ENCODE results near the gene PCP4L1. TPM values are rescaled to one million over a fixed set of nuclear protein-coding genes. Genes with fewer than 3 reads are reported as not detected.

PCP4L1 gene
- 0.23 to 0.35 TPM in 2 of 3 replicates, not detected in the other for total RNA-seq
- long read RNA-seq = 0 reads

GRCh38 chr1:161258439-161259344, at the start of gene PCP4L1:
PCP4L1 (plus strand) TSS chr1:161258745; CDS start chr1:161258975, 230 bp downstream.
- DNase-seq (ENCODE audit: low spot score) = no peak
- H3K27me3 Mint-ChIP-seq (ENCODE audit: low read depth) = peaks cover 45% of the 10 kb centered on the region
- H3K4me1 Mint-ChIP-seq (ENCODE audit: low read depth) = peaks cover 29% of the 10 kb centered on the region
- H3K36me3 Mint-ChIP-seq (ENCODE audit: low read depth) = peaks cover 16% of the 10 kb centered on the region
- no peak within 1 kb of the TSS for H3K27ac Mint-ChIP-seq (ENCODE audit: unreplicated experiment)
- peak within 1 kb of the TSS; percentile 52 for H3K4me3 Mint-ChIP-seq (ENCODE audit: unreplicated experiment)
- H3K9me3 Mint-ChIP-seq (ENCODE audit: low read depth) = peaks cover 25% of the 10 kb centered on the region
- TF ChIP-seq, protein P1, sequence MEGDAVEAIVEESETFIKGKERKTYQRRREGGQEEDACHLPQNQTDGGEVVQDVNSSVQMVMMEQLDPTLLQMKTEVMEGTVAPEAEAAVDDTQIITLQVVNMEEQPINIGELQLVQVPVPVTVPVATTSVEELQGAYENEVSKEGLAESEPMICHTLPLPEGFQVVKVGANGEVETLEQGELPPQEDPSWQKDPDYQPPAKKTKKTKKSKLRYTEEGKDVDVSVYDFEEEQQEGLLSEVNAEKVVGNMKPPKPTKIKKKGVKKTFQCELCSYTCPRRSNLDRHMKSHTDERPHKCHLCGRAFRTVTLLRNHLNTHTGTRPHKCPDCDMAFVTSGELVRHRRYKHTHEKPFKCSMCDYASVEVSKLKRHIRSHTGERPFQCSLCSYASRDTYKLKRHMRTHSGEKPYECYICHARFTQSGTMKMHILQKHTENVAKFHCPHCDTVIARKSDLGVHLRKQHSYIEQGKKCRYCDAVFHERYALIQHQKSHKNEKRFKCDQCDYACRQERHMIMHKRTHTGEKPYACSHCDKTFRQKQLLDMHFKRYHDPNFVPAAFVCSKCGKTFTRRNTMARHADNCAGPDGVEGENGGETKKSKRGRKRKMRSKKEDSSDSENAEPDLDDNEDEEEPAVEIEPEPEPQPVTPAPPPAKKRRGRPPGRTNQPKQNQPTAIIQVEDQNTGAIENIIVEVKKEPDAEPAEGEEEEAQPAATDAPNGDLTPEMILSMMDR (IDR thresholded peaks at IDR 0.05) = peak; percentile 7

- H3K9me3 Mint-ChIP-seq (ENCODE audit: low read depth) = no peaks in the 10 kb centered on the region
- no peaks in the 10 kb centered on the region for H3K27me3 Mint-ChIP-seq (ENCODE audit: low read depth)
- H3K36me3 Mint-ChIP-seq (ENCODE audit: low read depth) = peaks cover 41% of the 10 kb centered on the region
- H3K4me3 Mint-ChIP-seq (ENCODE audit: unreplicated experiment) = no peak overlapping the region
- peaks cover 10% of the 10 kb centered on the region for H3K4me1 Mint-ChIP-seq (ENCODE audit: low read depth)
- TF ChIP-seq, protein P1 (IDR thresholded peaks at IDR 0.05) = peak; percentile 93
- no peak overlapping the region for H3K27ac Mint-ChIP-seq (ENCODE audit: unreplicated experiment)
- DNase-seq (ENCODE audit: low spot score) = no peak
Observed at GRCh38 chr1:161209790-161210409, 48.6 kb upstream of the PCP4L1 start.

- Mint-ChIP-seq H3K27ac (ENCODE audit: unreplicated experiment) (no peak overlapping the region), H3K36me3 (ENCODE audit: low read depth) (peaks cover 35% of the 10 kb centered on the region), H3K27me3 (ENCODE audit: low read depth) (no peaks in the 10 kb centered on the region), H3K4me1 (ENCODE audit: low read depth) (peaks cover 10% of the 10 kb centered on the region), H3K9me3 (ENCODE audit: low read depth) (no peaks in the 10 kb centered on the region), H3K4me3 (ENCODE audit: unreplicated experiment) (no peak overlapping the region)
- TF ChIP-seq, protein P1 (IDR thresholded peaks at IDR 0.05) = no peak
- DNase-seq (ENCODE audit: low spot score) = no peak
Observed at GRCh38 chr1:161214369-161214768, 44.2 kb upstream of the PCP4L1 start.

DNA sequence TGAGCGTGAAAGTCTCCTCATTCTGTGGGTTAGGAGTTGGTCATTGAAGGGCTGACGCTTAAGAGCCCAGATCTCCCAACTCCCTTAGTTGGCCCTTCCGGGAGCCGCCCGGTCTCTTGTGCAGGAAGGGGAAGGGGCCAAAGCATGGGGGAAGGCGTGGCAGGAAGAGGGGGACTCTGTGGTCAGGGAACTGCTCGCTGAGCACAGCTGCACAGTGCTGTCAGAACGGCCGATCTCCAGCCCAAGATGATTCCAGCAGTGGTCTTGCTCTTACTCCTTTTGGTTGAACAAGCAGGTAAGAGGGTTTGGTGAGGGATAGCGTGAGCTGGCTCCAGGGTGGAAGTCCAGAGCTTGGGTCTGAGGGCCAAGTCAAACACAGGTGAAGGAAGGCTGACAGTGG, 43.5 kb upstream of the PCP4L1 start, which contains the start of gene FCER1G:
TSS of gene FCER1G (plus strand) at position 220 of the 400 bp plus-strand sequence. CDS start at position 247, 27 bp downstream.
- no peak for DNase-seq (ENCODE audit: low spot score)
- TF ChIP-seq, protein P1 (IDR thresholded peaks at IDR 0.05) = no peak
- H3K27me3 Mint-ChIP-seq (ENCODE audit: low read depth) = no peaks in the 10 kb centered on the region
- H3K4me1 Mint-ChIP-seq (ENCODE audit: low read depth) = peaks cover 8% of the 10 kb centered on the region
- H3K9me3 Mint-ChIP-seq (ENCODE audit: low read depth) = no peaks in the 10 kb centered on the region
- H3K27ac Mint-ChIP-seq (ENCODE audit: unreplicated experiment) = no peak within 1 kb of the TSS
- no peak within 1 kb of the TSS for H3K4me3 Mint-ChIP-seq (ENCODE audit: unreplicated experiment)
- peaks cover 29% of the 10 kb centered on the region for H3K36me3 Mint-ChIP-seq (ENCODE audit: low read depth)
